ENCODE data around the gene CLDN22.

- TF ChIP-seq CHD2 (IDR thresholded peaks at IDR 0.05; ENCODE audit: low read length, partially characterized antibody) (no peak), CTCF (IDR thresholded peaks at IDR 0.05) (no peak), JUND (IDR thresholded peaks at IDR 0.05) (no peak), POLR2AphosphoS5 (IDR thresholded peaks at IDR 0.05; ENCODE audit: low read depth, low read length) (no peak), MXI1 (IDR thresholded peaks at IDR 0.05; ENCODE audit: low read depth, low read length) (no peak), RFX5 (IDR thresholded peaks at IDR 0.05; ENCODE audit: low read length) (no peak), FOXM1 (IDR thresholded peaks at IDR 0.05; ENCODE audit: low read depth) (no peak), EP300 (IDR thresholded peaks at IDR 0.05; ENCODE audit: borderline replicate concordance in 1 of 2, low read depth in 1 of 2, low read length in 1 of 2) (no peak), MEF2A (IDR thresholded peaks at IDR 0.05; ENCODE audit: borderline replicate concordance, low read depth) (no peak), SMC3 (IDR thresholded peaks at IDR 0.05; ENCODE audit: low read depth, low read length) (no peak), SIN3A (IDR thresholded peaks at IDR 0.05; ENCODE audit: borderline replicate concordance, low read depth, low read length) (no peak)
- TF ChIP-seq, protein P1, sequence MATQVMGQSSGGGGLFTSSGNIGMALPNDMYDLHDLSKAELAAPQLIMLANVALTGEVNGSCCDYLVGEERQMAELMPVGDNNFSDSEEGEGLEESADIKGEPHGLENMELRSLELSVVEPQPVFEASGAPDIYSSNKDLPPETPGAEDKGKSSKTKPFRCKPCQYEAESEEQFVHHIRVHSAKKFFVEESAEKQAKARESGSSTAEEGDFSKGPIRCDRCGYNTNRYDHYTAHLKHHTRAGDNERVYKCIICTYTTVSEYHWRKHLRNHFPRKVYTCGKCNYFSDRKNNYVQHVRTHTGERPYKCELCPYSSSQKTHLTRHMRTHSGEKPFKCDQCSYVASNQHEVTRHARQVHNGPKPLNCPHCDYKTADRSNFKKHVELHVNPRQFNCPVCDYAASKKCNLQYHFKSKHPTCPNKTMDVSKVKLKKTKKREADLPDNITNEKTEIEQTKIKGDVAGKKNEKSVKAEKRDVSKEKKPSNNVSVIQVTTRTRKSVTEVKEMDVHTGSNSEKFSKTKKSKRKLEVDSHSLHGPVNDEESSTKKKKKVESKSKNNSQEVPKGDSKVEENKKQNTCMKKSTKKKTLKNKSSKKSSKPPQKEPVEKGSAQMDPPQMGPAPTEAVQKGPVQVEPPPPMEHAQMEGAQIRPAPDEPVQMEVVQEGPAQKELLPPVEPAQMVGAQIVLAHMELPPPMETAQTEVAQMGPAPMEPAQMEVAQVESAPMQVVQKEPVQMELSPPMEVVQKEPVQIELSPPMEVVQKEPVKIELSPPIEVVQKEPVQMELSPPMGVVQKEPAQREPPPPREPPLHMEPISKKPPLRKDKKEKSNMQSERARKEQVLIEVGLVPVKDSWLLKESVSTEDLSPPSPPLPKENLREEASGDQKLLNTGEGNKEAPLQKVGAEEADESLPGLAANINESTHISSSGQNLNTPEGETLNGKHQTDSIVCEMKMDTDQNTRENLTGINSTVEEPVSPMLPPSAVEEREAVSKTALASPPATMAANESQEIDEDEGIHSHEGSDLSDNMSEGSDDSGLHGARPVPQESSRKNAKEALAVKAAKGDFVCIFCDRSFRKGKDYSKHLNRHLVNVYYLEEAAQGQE (IDR thresholded peaks at IDR 0.05; ENCODE audit: low read depth, low read length) = no peak
- TF ChIP-seq, protein P2, sequence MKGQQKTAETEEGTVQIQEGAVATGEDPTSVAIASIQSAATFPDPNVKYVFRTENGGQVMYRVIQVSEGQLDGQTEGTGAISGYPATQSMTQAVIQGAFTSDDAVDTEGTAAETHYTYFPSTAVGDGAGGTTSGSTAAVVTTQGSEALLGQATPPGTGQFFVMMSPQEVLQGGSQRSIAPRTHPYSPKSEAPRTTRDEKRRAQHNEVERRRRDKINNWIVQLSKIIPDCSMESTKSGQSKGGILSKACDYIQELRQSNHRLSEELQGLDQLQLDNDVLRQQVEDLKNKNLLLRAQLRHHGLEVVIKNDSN (IDR thresholded peaks at IDR 0.05; ENCODE audit: borderline replicate concordance, low read depth) = no peak
- TF ChIP-seq, protein P3, sequence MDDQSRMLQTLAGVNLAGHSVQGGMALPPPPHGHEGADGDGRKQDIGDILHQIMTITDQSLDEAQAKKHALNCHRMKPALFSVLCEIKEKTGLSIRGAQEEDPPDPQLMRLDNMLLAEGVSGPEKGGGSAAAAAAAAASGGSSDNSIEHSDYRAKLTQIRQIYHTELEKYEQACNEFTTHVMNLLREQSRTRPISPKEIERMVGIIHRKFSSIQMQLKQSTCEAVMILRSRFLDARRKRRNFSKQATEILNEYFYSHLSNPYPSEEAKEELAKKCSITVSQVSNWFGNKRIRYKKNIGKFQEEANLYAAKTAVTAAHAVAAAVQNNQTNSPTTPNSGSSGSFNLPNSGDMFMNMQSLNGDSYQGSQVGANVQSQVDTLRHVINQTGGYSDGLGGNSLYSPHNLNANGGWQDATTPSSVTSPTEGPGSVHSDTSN (IDR thresholded peaks at IDR 0.05) = no peak
Measured at GRCh38 chr4:183300070-183300469, 20.0 kb downstream of the CLDN22 start.
